GM12874 (cell line): Measurements from ENCODE around the gene BAZ2A.

Experiments
- CTCF ChIP-seq: IDR thresholded peaks from 2 replicates; pipeline ENCODE4 v1.5.1; 2011; ENCODE audit warnings: low read depth, mild to moderate bottlenecking, control low read depth, low read length, moderate library complexity; ENCODE audit not compliant: insufficient read depth

Gene BAZ2A

GRCh38 chr12:56644654-56645053 lies 14.5 kb upstream of the BAZ2A start:
- TF ChIP-seq CTCF: no peak

- no peak for TF ChIP-seq CTCF
Observed at GRCh38 chr12:56641219-56641618, 11.1 kb upstream of the BAZ2A start.

- TF ChIP-seq CTCF: no peak
Observed at GRCh38 chr12:56637621-56638020, 7.5 kb upstream of the BAZ2A start.

- peak; percentile 79 for TF ChIP-seq CTCF
Observed at GRCh38 chr12:56636675-56637540, 6.8 kb upstream of the BAZ2A start.

GRCh38 chr12:56635806-56636674 lies 5.9 kb upstream of the BAZ2A start:
- TF ChIP-seq CTCF: no peak

GRCh38 chr12:56634837-56635791 lies 5.0 kb upstream of the BAZ2A start:
- peak; percentile 31; the same call in 1 of the 2 replicates for TF ChIP-seq CTCF
